ENCODE measurements around the gene KCND3. TPM values are rescaled to one million over a fixed set of nuclear protein-coding genes. Genes with fewer than 3 reads are reported as not detected.

KCND3 gene
- total and polyA plus RNA-seq, 2 donors from 2014 or later = 1.2 to 12.6 TPM

DNA sequence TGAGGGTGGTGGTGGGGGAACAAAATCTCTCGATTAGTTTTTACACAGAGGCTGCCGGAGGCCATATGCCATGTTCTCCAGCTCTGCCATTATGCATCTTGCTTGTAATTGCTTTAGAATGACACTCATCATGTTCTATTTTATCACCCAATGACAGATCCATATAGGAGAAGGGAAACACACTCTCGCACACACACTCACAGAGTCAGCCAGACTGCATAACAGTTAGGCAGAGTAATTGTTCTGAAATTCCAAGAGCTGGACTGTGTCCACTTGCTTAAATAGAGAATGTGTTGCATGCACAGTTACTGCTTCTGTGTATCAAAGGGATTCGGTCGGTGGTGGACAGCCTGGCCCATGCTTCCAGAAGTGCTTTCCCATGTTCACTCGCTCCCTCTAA is 30.6 kb downstream of the KCND3 start:
- H3K9me3 ChIP-seq (ENCODE audit: control insufficient read depth in 2 of 3, insufficient read depth in 1 of 3, low read length in 3 of 3) = no peaks in the 10 kb centered on the region
- intact Hi-C loops (cut with DNase I) = no loop called here
- no peak overlapping the region for H3K4me3 ChIP-seq (ENCODE audit: low read length in 3 of 3)
- no peaks in the 10 kb centered on the region for H3K4me1 ChIP-seq (ENCODE audit: control insufficient read depth in 2 of 3, insufficient read depth in 2 of 3, low read depth in 1 of 3, low read length in 3 of 3)
- no peaks in the 10 kb centered on the region for H3K36me3 ChIP-seq (ENCODE audit: control insufficient read depth in 2 of 3, insufficient read depth in 3 of 3, low read length in 3 of 3)
- H3K27me3 ChIP-seq (ENCODE audit: control insufficient read depth, insufficient read depth, low read length) = no peaks in the 10 kb centered on the region
- FAIRE-seq = no peak
- TF ChIP-seq, protein P1, sequence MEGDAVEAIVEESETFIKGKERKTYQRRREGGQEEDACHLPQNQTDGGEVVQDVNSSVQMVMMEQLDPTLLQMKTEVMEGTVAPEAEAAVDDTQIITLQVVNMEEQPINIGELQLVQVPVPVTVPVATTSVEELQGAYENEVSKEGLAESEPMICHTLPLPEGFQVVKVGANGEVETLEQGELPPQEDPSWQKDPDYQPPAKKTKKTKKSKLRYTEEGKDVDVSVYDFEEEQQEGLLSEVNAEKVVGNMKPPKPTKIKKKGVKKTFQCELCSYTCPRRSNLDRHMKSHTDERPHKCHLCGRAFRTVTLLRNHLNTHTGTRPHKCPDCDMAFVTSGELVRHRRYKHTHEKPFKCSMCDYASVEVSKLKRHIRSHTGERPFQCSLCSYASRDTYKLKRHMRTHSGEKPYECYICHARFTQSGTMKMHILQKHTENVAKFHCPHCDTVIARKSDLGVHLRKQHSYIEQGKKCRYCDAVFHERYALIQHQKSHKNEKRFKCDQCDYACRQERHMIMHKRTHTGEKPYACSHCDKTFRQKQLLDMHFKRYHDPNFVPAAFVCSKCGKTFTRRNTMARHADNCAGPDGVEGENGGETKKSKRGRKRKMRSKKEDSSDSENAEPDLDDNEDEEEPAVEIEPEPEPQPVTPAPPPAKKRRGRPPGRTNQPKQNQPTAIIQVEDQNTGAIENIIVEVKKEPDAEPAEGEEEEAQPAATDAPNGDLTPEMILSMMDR (IDR thresholded peaks at IDR 0.05; ENCODE audit: borderline replicate concordance, extremely low read depth, insufficient read depth) = no peak
- no peak overlapping the region for H3K9ac ChIP-seq (ENCODE audit: low read length in 3 of 3)
- H3K27ac ChIP-seq (ENCODE audit: low read depth in 2 of 2, low read length in 2 of 2) = no peak overlapping the region
- DNase-seq = no peak

DNA sequence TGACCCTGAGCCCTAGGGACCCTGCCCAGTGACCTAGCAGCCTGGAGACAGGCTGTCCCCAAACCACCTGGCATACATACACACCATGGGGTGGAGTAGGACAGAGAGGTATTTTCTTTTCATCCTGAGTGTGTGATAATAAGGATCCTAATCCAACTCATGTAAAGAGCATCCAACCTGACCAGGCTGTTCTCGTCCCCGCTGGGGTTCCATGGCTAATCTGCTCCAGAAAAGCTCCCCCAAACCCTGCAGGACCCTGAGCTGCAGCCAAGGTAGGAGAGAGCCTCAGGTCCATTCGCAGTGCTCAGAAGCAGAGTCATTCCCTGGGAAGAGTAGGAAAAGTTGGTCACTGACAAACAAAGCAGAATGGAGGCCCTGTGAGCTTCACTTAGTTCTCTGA is 31.4 kb downstream of the KCND3 start:
- intact Hi-C loops (cut with DNase I) = no loop called here
- no peak for FAIRE-seq
- Histone ChIP-seq H3K27me3 (ENCODE audit: control insufficient read depth, insufficient read depth, low read length) (no peaks in the 10 kb centered on the region), H3K36me3 (ENCODE audit: control insufficient read depth in 2 of 3, insufficient read depth in 3 of 3, low read length in 3 of 3) (no peaks in the 10 kb centered on the region), H3K4me3 (ENCODE audit: low read length in 3 of 3) (no peak overlapping the region), H3K27ac (ENCODE audit: low read depth in 2 of 2, low read length in 2 of 2) (no peak overlapping the region), H3K9ac (ENCODE audit: low read length in 3 of 3) (no peak overlapping the region), H3K4me1 (ENCODE audit: control insufficient read depth in 2 of 3, insufficient read depth in 2 of 3, low read depth in 1 of 3, low read length in 3 of 3) (no peaks in the 10 kb centered on the region), H3K9me3 (ENCODE audit: control insufficient read depth in 2 of 3, insufficient read depth in 1 of 3, low read length in 3 of 3) (no peaks in the 10 kb centered on the region)
- no peak for DNase-seq
- TF ChIP-seq, protein P1 (IDR thresholded peaks at IDR 0.05; ENCODE audit: borderline replicate concordance, extremely low read depth, insufficient read depth) = no peak

DNA sequence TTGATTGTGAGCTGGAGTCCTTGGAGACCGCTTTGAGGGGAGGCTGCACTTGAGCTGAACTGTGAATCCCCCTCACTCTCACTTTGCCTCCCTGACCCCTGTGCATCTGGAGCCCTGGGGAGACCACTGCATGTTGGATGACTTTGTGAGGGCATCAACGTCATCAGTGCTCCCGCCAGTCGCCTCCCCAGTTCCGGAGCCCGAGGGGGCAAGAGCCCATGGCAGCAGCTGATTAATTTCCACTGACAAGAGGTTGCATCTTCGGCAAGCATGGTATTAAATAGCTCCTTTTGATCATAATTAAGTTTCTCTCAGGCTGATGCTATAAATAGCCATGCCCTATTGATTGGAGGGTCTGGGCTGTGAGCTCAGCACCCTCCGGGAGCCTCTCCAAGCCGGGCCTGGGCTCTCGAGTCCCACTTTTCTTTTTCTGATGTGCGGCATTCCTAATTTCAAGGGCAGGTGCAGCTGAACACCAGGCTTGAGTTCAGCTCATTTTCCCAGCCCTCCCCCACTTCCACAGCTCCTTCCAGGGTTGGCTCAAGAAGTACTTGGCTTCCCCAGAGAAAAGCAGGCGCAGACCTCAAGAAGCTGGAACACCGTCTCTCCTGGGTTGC is 33.2 kb downstream of the KCND3 start:
- Histone ChIP-seq H3K27ac (ENCODE audit: low read depth in 2 of 2, low read length in 2 of 2) (no peak overlapping the region), H3K4me1 (ENCODE audit: control insufficient read depth in 2 of 3, insufficient read depth in 2 of 3, low read depth in 1 of 3, low read length in 3 of 3) (no peaks in the 10 kb centered on the region), H3K36me3 (ENCODE audit: control insufficient read depth in 2 of 3, insufficient read depth in 3 of 3, low read length in 3 of 3) (no peaks in the 10 kb centered on the region), H3K27me3 (ENCODE audit: control insufficient read depth, insufficient read depth, low read length) (no peaks in the 10 kb centered on the region), H3K4me3 (ENCODE audit: low read length in 3 of 3) (no peak overlapping the region), H3K9me3 (ENCODE audit: control insufficient read depth in 2 of 3, insufficient read depth in 1 of 3, low read length in 3 of 3) (no peaks in the 10 kb centered on the region), H3K9ac (ENCODE audit: low read length in 3 of 3) (no peak overlapping the region)
- intact Hi-C loops (cut with DNase I) = no loop called here
- FAIRE-seq (no peak), DNase-seq (no peak)
- TF ChIP-seq, protein P1 (IDR thresholded peaks at IDR 0.05; ENCODE audit: borderline replicate concordance, extremely low read depth, insufficient read depth) = no peak

DNA sequence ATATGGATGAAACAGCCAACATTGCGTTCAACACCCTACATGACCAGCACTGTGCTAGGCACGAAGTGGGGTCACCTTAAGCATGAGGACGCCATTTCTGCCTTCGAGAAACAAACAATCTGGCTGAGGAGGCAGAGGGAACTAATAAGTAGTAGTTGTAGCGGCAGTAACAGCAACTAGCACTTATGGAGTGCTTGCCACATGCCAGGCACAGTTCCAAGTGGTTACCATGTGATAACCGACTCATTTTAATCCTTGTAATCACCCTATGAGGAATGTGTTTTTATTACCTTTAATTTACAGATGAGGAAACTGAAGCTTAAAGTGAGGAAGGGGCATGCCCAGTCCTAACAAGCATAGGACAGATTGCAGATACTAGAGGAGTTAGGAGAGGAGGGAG is 33.7 kb downstream of the KCND3 start:
- TF ChIP-seq, protein P1 (IDR thresholded peaks at IDR 0.05; ENCODE audit: borderline replicate concordance, extremely low read depth, insufficient read depth) = no peak
- no peak overlapping the region for H3K27ac ChIP-seq (ENCODE audit: low read depth in 2 of 2, low read length in 2 of 2)
- FAIRE-seq (no peak), DNase-seq (no peak)
- H3K9me3 ChIP-seq (ENCODE audit: control insufficient read depth in 2 of 3, insufficient read depth in 1 of 3, low read length in 3 of 3) = no peaks in the 10 kb centered on the region
- H3K36me3 ChIP-seq (ENCODE audit: control insufficient read depth in 2 of 3, insufficient read depth in 3 of 3, low read length in 3 of 3) = no peaks in the 10 kb centered on the region
- H3K4me1 ChIP-seq (ENCODE audit: control insufficient read depth in 2 of 3, insufficient read depth in 2 of 3, low read depth in 1 of 3, low read length in 3 of 3) = no peaks in the 10 kb centered on the region
- no peak overlapping the region for H3K9ac ChIP-seq (ENCODE audit: low read length in 3 of 3)
- intact Hi-C loops (cut with DNase I) = no loop called here
- H3K4me3 ChIP-seq (ENCODE audit: low read length in 3 of 3) = no peak overlapping the region
- no peaks in the 10 kb centered on the region for H3K27me3 ChIP-seq (ENCODE audit: control insufficient read depth, insufficient read depth, low read length)

Measured in kidney (tissue), 14 donors.